GM23248 (cell line): ENCODE results near the gene ZNF207. TPM values are rescaled to one million over a fixed set of nuclear protein-coding genes. Genes with fewer than 3 reads are reported as not detected.
"Not testable (repeated sequence)": the region's sequence is repeated elsewhere in the genome, so short reads cannot be mapped to it uniquely, and the experiment has no call there.

ENCODE experiments used
- DNase-seq: peaks from one replicate; pipeline ENCODE4 v3.0.0-alpha.2; 2015
- H2AFZ ChIP-seq: fragments of 200-600 bp; sonication (generic); 2 replicates; pipeline ENCODE4 v1.6.1; 2016; ENCODE audit warnings: antibody characterized with exemption
- H3F3A ChIP-seq: fragments of 200-600 bp; sonication (generic); 2 replicates; pipeline ENCODE4 v1.6.1; 2016; ENCODE audit warnings: mild to moderate bottlenecking, antibody characterized with exemption, mixed run types; ENCODE audit not compliant: insufficient read depth
- H3K27ac ChIP-seq: fragments of 200-600 bp; sonication (generic); 2 replicates; pipeline ENCODE4 v1.5.1; 2016; ENCODE audit warnings: mild to moderate bottlenecking
- H3K27me3 ChIP-seq: fragments of 200-600 bp; sonication (generic); replicated peaks from 2 replicates; pipeline ENCODE4 v1.6.1; 2016; ENCODE audit warnings: mild to moderate bottlenecking; ENCODE audit not compliant: insufficient read depth
- H3K36me3 ChIP-seq: fragments of 200-600 bp; sonication (generic); 2 replicates; pipeline ENCODE4 v1.6.1; 2016; ENCODE audit warnings: low read depth, mild to moderate bottlenecking
- H3K4me1 ChIP-seq: fragments of 200-600 bp; sonication (generic); 2 replicates; pipeline ENCODE4 v1.6.1; 2016; ENCODE audit warnings: mild to moderate bottlenecking; ENCODE audit not compliant: insufficient read depth
- H3K4me2 ChIP-seq: fragments of 200-600 bp; sonication (generic); one replicate; pipeline ENCODE4 v1.6.1; 2016; ENCODE audit warnings: mild to moderate bottlenecking; ENCODE audit not compliant: unreplicated experiment
- H3K4me3 ChIP-seq: fragments of 200-600 bp; sonication (generic); 2 replicates; pipeline ENCODE4 v1.5.1; 2016; ENCODE audit warnings: mild to moderate bottlenecking
- H3K79me2 ChIP-seq: fragments of 200-600 bp; sonication (generic); 2 replicates; pipeline ENCODE4 v1.6.1; 2016; ENCODE audit warnings: mild to moderate bottlenecking; ENCODE audit not compliant: insufficient read depth
- H3K9ac ChIP-seq: fragments of 200-600 bp; sonication (generic); 2 replicates; pipeline ENCODE4 v1.6.1; 2016; ENCODE audit warnings: mild to moderate bottlenecking
- H3K9me2 ChIP-seq: fragments of 200-600 bp; sonication (generic); 2 replicates; pipeline ENCODE4 v1.6.1; 2016; ENCODE audit warnings: mixed run types, mild to moderate bottlenecking, moderate library complexity; ENCODE audit not compliant: insufficient read depth
- H3K9me3 ChIP-seq: fragments of 200-600 bp; sonication (generic); one replicate; pipeline ENCODE4 v1.6.1; 2017; ENCODE audit warnings: low read depth
- H4K20me1 ChIP-seq: fragments of 200-600 bp; sonication (generic); 2 replicates; pipeline ENCODE4 v1.6.0; 2016; ENCODE audit not compliant: insufficient read depth
- EZH2 ChIP-seq: fragments of 200-600 bp; sonication (generic); IDR thresholded peaks from 2 replicates; pipeline ENCODE4 v1.6.1; 2018; ENCODE audit warnings: antibody characterized with exemption, mild to moderate bottlenecking; ENCODE audit not compliant: insufficient read depth, poor library complexity, severe bottlenecking
- EZH2phosphoT487 ChIP-seq: fragments of 200-600 bp; sonication (generic); IDR thresholded peaks from 2 replicates; pipeline ENCODE4 v1.6.1; 2018; ENCODE audit warnings: antibody characterized with exemption, moderate library complexity, mild to moderate bottlenecking, low read depth; ENCODE audit not compliant: insufficient read depth
- WGBS, 2 experiments: methylation state at CpG; one replicate each; pipeline ENCODE4 v1.1.6; 2015 to 2017; ENCODE audit warnings: low lambda C conversion rate in 2 of 2, low coverage in 1 of 2; ENCODE audit errors: missing lambda C conversion rate in 2 of 2; 5-methylcytosine and 5-hydroxymethylcytosine counted together
- in situ Hi-C: fragments of 300-500 bp; cut with MboI; formaldehyde crosslinking; loops from 2 replicates; pipeline ENCODE4 v1.15.0; 2020
- polyA plus RNA-seq: library from polyadenylated mRNA; unstranded; fragments of >200 nt; fragmentation: Nextera tagmentation; extraction: Ambion mirVana; gene quantifications from 2 replicates; pipeline ENCODE4 v1.2.1, GENCODE V29; 2016
- total RNA-seq: library from RNA; depleted of rRNA; stranded (reverse); fragments of >200 nt; shearing (Covaris generic); gene quantifications from 2 replicates; pipeline ENCODE4 v1.2.3, GENCODE V29; 2014

Gene ZNF207
- total and polyA plus RNA-seq, 2 experiments from 2014 or later, result 96.8 to 113 TPM

- Histone ChIP-seq H3K4me3 (no peak overlapping the region), H2AFZ (no peak overlapping the region), H3K27ac (no peak overlapping the region), H3F3A (peaks cover 21% of the 10 kb centered on the region), H4K20me1 (no peaks in the 10 kb centered on the region; the same call in 1 of the 2 replicates), H3K4me1 (peaks cover 7% of the 10 kb centered on the region; the same call in 1 of the 2 replicates), H3K36me3 (peaks cover 6% of the 10 kb centered on the region; the same call in 1 of the 2 replicates), H3K79me2 (no peaks in the 10 kb centered on the region), H3K4me2 (no peak overlapping the region), H3K9me2 (no peaks in the 10 kb centered on the region), H3K9ac (no peak overlapping the region), H3K27me3 (no peaks in the 10 kb centered on the region), H3K9me3 (no peaks in the 10 kb centered on the region)
- WGBS, 2 experiments, result 97% methylated on average over 6 of the region's 6 CpGs
- in situ Hi-C loops, result no loop called here
- TF ChIP-seq EZH2phosphoT487 (no peak), EZH2 (no peak)
- DNase-seq, result no peak
Observed at GRCh38 chr17:32388613-32389459, 38.9 kb downstream of the ZNF207 start.

DNA sequence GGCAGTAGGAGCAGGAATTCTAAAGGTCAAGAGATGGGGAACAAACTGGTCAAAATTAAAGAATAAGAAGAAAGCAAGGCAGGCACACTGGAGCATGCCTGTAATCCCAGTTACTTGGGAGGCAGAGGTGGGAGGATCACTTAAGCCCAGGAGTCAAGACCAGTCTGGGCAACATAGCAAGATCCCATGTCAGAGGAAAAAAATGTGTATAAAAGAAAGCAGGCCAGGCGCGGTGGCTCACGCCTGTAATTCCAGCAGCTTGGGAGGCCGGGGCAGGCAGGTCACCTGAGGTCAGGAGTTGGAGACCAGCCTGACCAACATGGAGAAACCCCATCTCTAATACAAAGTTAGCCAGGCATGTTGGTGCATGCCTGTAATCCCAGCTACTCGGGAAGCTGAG is 43.9 kb downstream of the ZNF207 start:
- Histone ChIP-seq H3K27me3 (no peaks in the 10 kb centered on the region), H3K79me2 (no peaks in the 10 kb centered on the region), H3K9me3 (no peaks in the 10 kb centered on the region), H3K27ac (no peak overlapping the region), H3K4me2 (no peak overlapping the region), H3K4me3 (no peak overlapping the region), H3K9me2 (no peaks in the 10 kb centered on the region), H2AFZ (no peak overlapping the region), H4K20me1 (no peaks in the 10 kb centered on the region), H3K4me1 (no peaks in the 10 kb centered on the region), H3K36me3 (no peaks in the 10 kb centered on the region), H3K9ac (no peak overlapping the region), H3F3A (peaks cover 15% of the 10 kb centered on the region)
- no peak for TF ChIP-seq EZH2phosphoT487
- TF ChIP-seq EZH2, result no peak
- WGBS, 2 experiments, result 98% methylated on average over 5 of the region's 5 CpGs
- DNase-seq, result no peak
- in situ Hi-C loops, result no loop called here

GRCh38 chr17:32396343-32396742 is 46.4 kb downstream of the ZNF207 start:
- in situ Hi-C loops, result no loop called here
- Histone ChIP-seq H3K36me3 (no peaks in the 10 kb centered on the region), H3F3A (peaks cover 9% of the 10 kb centered on the region), H4K20me1 (no peaks in the 10 kb centered on the region), H3K4me1 (no peaks in the 10 kb centered on the region), H3K4me3 (no peak overlapping the region), H3K9me3 (no peaks in the 10 kb centered on the region), H2AFZ (no peak overlapping the region), H3K9ac (no peak overlapping the region), H3K27ac (no peak overlapping the region), H3K9me2 (no peaks in the 10 kb centered on the region), H3K27me3 (no peaks in the 10 kb centered on the region), H3K4me2 (no peak overlapping the region), H3K79me2 (no peaks in the 10 kb centered on the region)
- 97% methylated on average over 5 of the region's 5 CpGs for WGBS, 2 experiments
- no peak for DNase-seq
- TF ChIP-seq EZH2phosphoT487, result no peak
- no peak for TF ChIP-seq EZH2

- Histone ChIP-seq H4K20me1 (no peaks in the 10 kb centered on the region), H3K4me2 (no peak overlapping the region), H3K9me3 (no peaks in the 10 kb centered on the region), H2AFZ (no peak overlapping the region), H3K27ac (no peak overlapping the region), H3K79me2 (no peaks in the 10 kb centered on the region), H3K9ac (no peak overlapping the region), H3K27me3 (no peaks in the 10 kb centered on the region), H3K9me2 (no peaks in the 10 kb centered on the region), H3K36me3 (no peaks in the 10 kb centered on the region), H3K4me1 (no peaks in the 10 kb centered on the region), H3F3A (peaks cover 4% of the 10 kb centered on the region), H3K4me3 (no peak overlapping the region)
- no peak for DNase-seq
- TF ChIP-seq EZH2, result no peak
- no peak for TF ChIP-seq EZH2phosphoT487
- in situ Hi-C loops, result no loop called here
Observed at GRCh38 chr17:32398946-32399345, 49.0 kb downstream of the ZNF207 start.

DNA sequence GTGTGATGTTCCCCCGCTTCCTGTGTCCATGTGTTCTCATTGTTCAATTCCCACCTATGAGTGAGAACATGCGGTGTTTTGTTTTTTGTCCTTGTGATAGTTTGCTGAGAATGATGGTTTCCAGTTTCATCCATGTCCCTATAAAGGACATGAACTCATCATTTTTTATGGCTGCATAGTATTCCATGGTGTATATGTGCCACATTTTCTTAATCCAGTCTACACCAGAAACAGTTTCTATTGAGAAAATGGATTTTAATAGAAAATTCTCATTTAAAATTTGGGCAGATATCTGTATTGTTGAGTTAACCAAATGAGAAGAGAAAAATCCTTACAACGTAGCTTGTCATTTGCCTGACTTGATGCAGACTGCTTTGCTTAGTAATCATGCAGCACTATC is 60.1 kb downstream of the ZNF207 start:
- H3K27me3 ChIP-seq, H3K36me3 ChIP-seq, H2AFZ ChIP-seq, H3K9me3 ChIP-seq, H3K79me2 ChIP-seq, H3K27ac ChIP-seq, H3K4me2 ChIP-seq, H3K4me3 ChIP-seq, H3K9me2 ChIP-seq, H4K20me1 ChIP-seq, in situ Hi-C loops, H3K4me1 ChIP-seq, H3K9ac ChIP-seq, H3F3A ChIP-seq, DNase-seq: not testable (repeated sequence)
- WGBS, 2 experiments, result 96% methylated on average over 3 of the region's 3 CpGs
